Uterus (tissue), 4 donors: ENCODE data around the gene MST1R. TPM values are rescaled to one million over a fixed set of nuclear protein-coding genes. Genes with fewer than 3 reads are reported as not detected.
"Not testable (repeated sequence)": the region's sequence is repeated elsewhere in the genome, so short reads cannot be mapped to it uniquely, and the experiment has no call there.

ENCODE experiments used
- DNase-seq, 2 donors: peaks; one replicate each; pipeline ENCODE4 v3.0.0-alpha.2; 2019 to 2020
- H3K27ac ChIP-seq, 2 donors: fragments of 200-600 bp; sonication (generic); 1 replicate in 1 of 2; 2 replicates in 1 of 2; pipeline ENCODE4 v1.5.1; 2016 to 2018
- H3K27me3 ChIP-seq, 2 donors: fragments of 200-600 bp; sonication (generic); one replicate each; pipeline ENCODE4 v1.5.1; 2018 to 2019; ENCODE audit warnings: control low read depth in 1 of 2
- H3K36me3 ChIP-seq, 2 donors: fragments of 200-600 bp; sonication (generic); one replicate each; pipeline ENCODE4 v1.5.1; 2019; ENCODE audit warnings: control low read depth in 1 of 2
- H3K4me1 ChIP-seq, 2 donors: fragments of 200-600 bp; sonication (generic); one replicate each; pipeline ENCODE4 v1.5.1; 2018 to 2019; ENCODE audit warnings: control low read depth in 1 of 2
- H3K4me3 ChIP-seq, 2 donors: fragments of 200-600 bp; sonication (generic); 1 replicate in 1 of 2; 2 replicates in 1 of 2; pipeline ENCODE4 v1.5.1; 2018 to 2019; ENCODE audit warnings: mild to moderate bottlenecking in 1 of 2
- H3K9me3 ChIP-seq, 2 donors: fragments of 200-600 bp; sonication (generic); one replicate each; pipeline ENCODE4 v1.5.1; 2019; ENCODE audit warnings: control low read depth in 1 of 2
- CTCF ChIP-seq, 4 experiments: fragments of 200-600 bp in 2 of 4; fragments of 450-650 bp in 2 of 4; sonication (generic) in 2 of 4; IDR thresholded peaks; one replicate each; pipeline ENCODE4 v1.5.1; 2016 to 2019; ENCODE audit warnings: antibody characterized with exemption in 4 of 4, mild to moderate bottlenecking in 2 of 4, moderate library complexity in 1 of 4
- POLR2A ChIP-seq, 2 donors: fragments of 450-650 bp; IDR thresholded peaks; one replicate each; pipeline ENCODE4 v1.6.1; 2016; ENCODE audit warnings: antibody characterized with exemption in 2 of 2, mild to moderate bottlenecking in 1 of 2, moderate library complexity in 1 of 2
- intact Hi-C: fragments of 100-400 bp; cut with DNase I; formaldehyde crosslinking; loops from one replicate; pipeline ENCODE4 v1.15.1; 2023; ENCODE audit warnings: low total_unique reads
- total RNA-seq, 4 donors: library from RNA; depleted of rRNA in 3 of 4; stranded (reverse); fragments of >200 nt in 3 of 4; gene quantifications; one replicate each; pipeline versions ENCODE4 v1.1.0 to v1.2.4, GENCODE V29; 2014 to 2023
- donor health status: DM: yes; HTN: yes; CAD: no.

Gene MST1R
- total RNA-seq, 4 donors from 2014 or later, result under 0.01 to 4.9 (median 1.5) TPM

- intact Hi-C loops, result no loop called here
- peak; percentile 94 to 95 for DNase-seq
- H3K4me3 ChIP-seq, result peak within 1 kb of the TSS; percentile 72 to 86
- no peaks in the 10 kb centered on the region for H3K27me3 ChIP-seq
- TF ChIP-seq CTCF (IDR thresholded peaks at IDR 0.05) (peak in 3 of 4 experiments; percentile 21 to 34 (median 21)), POLR2A (IDR thresholded peaks at IDR 0.05) (peak; percentile 70 to 91)
- H3K36me3 ChIP-seq, result no peaks in the 10 kb centered on the region
- H3K4me1 ChIP-seq, result peaks cover 0 to 8% of the 10 kb centered on the region in 2 donors
- peak within 1 kb of the TSS; percentile 84 to 94 for H3K27ac ChIP-seq
- no peaks in the 10 kb centered on the region for H3K9me3 ChIP-seq
Observed at GRCh38 chr3:49939858-49940666, 36.4 kb upstream of the MST1R start, which contains the start of gene RBM6. RBM6 (plus strand) TSS chr3:49940150; CDS start chr3:49962642, 22,492 bp downstream.

- intact Hi-C loops, result no loop called here
- Histone ChIP-seq H3K9me3 (no peaks in the 10 kb centered on the region), H3K4me1 (peaks cover 0 to 3% of the 10 kb centered on the region in 2 donors), H3K27me3 (no peaks in the 10 kb centered on the region), H3K27ac (no peak overlapping the region), H3K4me3 (no peak overlapping the region), H3K36me3 (no peaks in the 10 kb centered on the region)
- DNase-seq, result no peak
- no peak for TF ChIP-seq POLR2A (IDR thresholded peaks at IDR 0.05)
- no peak for TF ChIP-seq CTCF (IDR thresholded peaks at IDR 0.05)
Observed at GRCh38 chr3:49937090-49937489, 33.4 kb upstream of the MST1R start.

- H3K27ac ChIP-seq, H3K9me3 ChIP-seq, H3K4me3 ChIP-seq, H3K4me1 ChIP-seq, DNase-seq, H3K27me3 ChIP-seq, H3K36me3 ChIP-seq, intact Hi-C loops: not testable (repeated sequence)
Observed at GRCh38 chr3:49932281-49932680, 28.6 kb upstream of the MST1R start.

- no peak for DNase-seq
- Histone ChIP-seq H3K27me3 (no peaks in the 10 kb centered on the region), H3K36me3 (no peaks in the 10 kb centered on the region), H3K4me3 (no peak overlapping the region), H3K4me1 (no peaks in the 10 kb centered on the region), H3K9me3 (no peaks in the 10 kb centered on the region), H3K27ac (peak overlapping the region; percentile 82 to 86)
- no peak for TF ChIP-seq CTCF (IDR thresholded peaks at IDR 0.05)
- no peak for TF ChIP-seq POLR2A (IDR thresholded peaks at IDR 0.05)
- intact Hi-C loops, result no loop called here
Observed at GRCh38 chr3:49930922-49931321, 27.2 kb upstream of the MST1R start.

- H3K27me3 ChIP-seq, result no peaks in the 10 kb centered on the region
Observed at GRCh38 chr3:49930168-49930690, 26.6 kb upstream of the MST1R start.

More at GRCh38 chr3:49930168-49930690, 26.6 kb upstream of the MST1R start:
- Histone ChIP-seq H3K36me3 (no peaks in the 10 kb centered on the region), H3K4me1 (no peaks in the 10 kb centered on the region), H3K9me3 (no peaks in the 10 kb centered on the region), H3K27ac (peak overlapping the region; percentile 82 to 86), H3K4me3 (peak overlapping the region; percentile 77)
- DNase-seq, result no peak
- intact Hi-C loops, result no loop called here
- TF ChIP-seq CTCF (IDR thresholded peaks at IDR 0.05), result no peak
- TF ChIP-seq POLR2A (IDR thresholded peaks at IDR 0.05), result no peak
